CD4-positive, CD25-positive, alpha-beta regulatory T cell (primary cell): ENCODE results near the gene ALG14. TPM values are rescaled to one million over a fixed set of nuclear protein-coding genes. Genes with fewer than 3 reads are reported as not detected.
"Not testable (repeated sequence)": the region's sequence is repeated elsewhere in the genome, so short reads cannot be mapped to it uniquely, and the experiment has no call there.

Source experiments
- ATAC-seq, 2 donors: fragments of 150-1000 bp; cut with Tn5 transposase; one replicate each; pipeline ENCODE4 v1.10.0; 2021; ENCODE audit warnings: low read depth in 2 of 2, moderate number of reproducible peaks in 2 of 2, moderate library complexity in 1 of 2
- DNase-seq, 3 donors: peaks; one replicate each; pipeline versions ENCODE4 v3.0.0 to v3.0.0-alpha.2; 2012 to 2022; ENCODE audit warnings: mixed read lengths in 1 of 3
- H3K27ac ChIP-seq: one replicate; pipeline ENCODE4 v1.7.0; 2013; ENCODE audit warnings: mild to moderate bottlenecking, low read length; ENCODE audit not compliant: insufficient read depth, poor library complexity, severe bottlenecking
- H3K27me3 ChIP-seq: one replicate; pipeline ENCODE4 v1.7.0; 2013; ENCODE audit warnings: low read length; ENCODE audit not compliant: control insufficient read depth, insufficient read depth
- H3K36me3 ChIP-seq: one replicate; pipeline ENCODE4 v1.7.0; 2013; ENCODE audit warnings: mild to moderate bottlenecking, low read length, moderate library complexity; ENCODE audit not compliant: control insufficient read depth, insufficient read depth
- H3K4me1 ChIP-seq: 2 replicates; pipeline ENCODE4 v1.7.0; 2013; ENCODE audit warnings: mild to moderate bottlenecking, low read length; ENCODE audit not compliant: insufficient read depth, control insufficient read depth, poor library complexity, severe bottlenecking
- H3K4me3 ChIP-seq: one replicate; pipeline ENCODE4 v1.7.0; 2013; ENCODE audit warnings: low read depth, mild to moderate bottlenecking, low read length, moderate library complexity
- H3K9me3 ChIP-seq, 2 experiments: 1 replicate in 1 of 2; 2 replicates in 1 of 2; pipeline ENCODE4 v1.7.0; 2013; ENCODE audit warnings: low read length in 2 of 2, mild to moderate bottlenecking in 1 of 2, moderate library complexity in 1 of 2; ENCODE audit not compliant: control insufficient read depth in 2 of 2
- H3K27ac Mint-ChIP-seq, 3 donors: one replicate each; pipeline ENCODE4 v1.8.0; 2020 to 2022; ENCODE audit warnings: mild to moderate bottlenecking in 3 of 3, mixed read lengths in 3 of 3, moderate library complexity in 2 of 3
- H3K27me3 Mint-ChIP-seq: one replicate; pipeline ENCODE4 v1.8.0; 2022; ENCODE audit warnings: mild to moderate bottlenecking, mixed read lengths
- H3K36me3 Mint-ChIP-seq: one replicate; pipeline ENCODE4 v1.8.0; 2020; ENCODE audit warnings: mixed read lengths
- H3K4me1 Mint-ChIP-seq, 4 donors: one replicate each; pipeline ENCODE4 v1.8.0; 2020 to 2022; ENCODE audit warnings: mixed read lengths in 4 of 4, mild to moderate bottlenecking in 1 of 4
- H3K4me3 Mint-ChIP-seq, 4 donors: one replicate each; pipeline ENCODE4 v1.8.0; 2020 to 2022; ENCODE audit warnings: mild to moderate bottlenecking in 4 of 4, mixed read lengths in 4 of 4, moderate library complexity in 3 of 4
- H3K9me3 Mint-ChIP-seq, 7 donors: one replicate each; pipeline ENCODE4 v1.8.0; 2020 to 2022; ENCODE audit warnings: mixed read lengths in 7 of 7, mild to moderate bottlenecking in 3 of 7, moderate library complexity in 2 of 7
- polyA plus RNA-seq, 4 donors: library from polyadenylated mRNA; unstranded; fragments of 300-500 nt; fragmentation: Illumina TruSeq; gene quantifications; one replicate each; pipeline ENCODE4 v1.2.3, GENCODE V29; 2021
- total RNA-seq: library from RNA; stranded (reverse); gene quantifications from one replicate; pipeline ENCODE4 v1.2.3, GENCODE V29; 2022

The ALG14 gene
- total and polyA plus RNA-seq, 5 donors from 2014 or later, result 1.2 to 11.0 (median 5.7) TPM

- not testable (repeated sequence) for ATAC-seq, H3K4me1 Mint-ChIP-seq, H3K4me3 Mint-ChIP-seq, H3K36me3 ChIP-seq, H3K9me3 ChIP-seq, DNase-seq, H3K9me3 Mint-ChIP-seq, H3K4me3 ChIP-seq, H3K27ac ChIP-seq, H3K27ac Mint-ChIP-seq, H3K27me3 Mint-ChIP-seq, H3K4me1 ChIP-seq, H3K27me3 ChIP-seq, H3K36me3 Mint-ChIP-seq
Observed at GRCh38 chr1:94995536-94995935, 77.2 kb downstream of the ALG14 start.

- Histone ChIP-seq H3K27ac (no peak overlapping the region), H3K36me3 (no peaks in the 10 kb centered on the region), H3K4me3 (no peak overlapping the region), H3K9me3 (no peaks in the 10 kb centered on the region), H3K27me3 (no peaks in the 10 kb centered on the region), H3K4me1 (no peaks in the 10 kb centered on the region)
- peaks cover 0 to 1% (median 0%) of the 10 kb centered on the region in 7 donors for H3K9me3 Mint-ChIP-seq
- ATAC-seq (no peak), DNase-seq (no peak)
- H3K4me1 Mint-ChIP-seq, result peaks cover 0 to 7% (median 2%) of the 10 kb centered on the region in 4 donors
- peak overlapping the region in 1 of 3 donors; percentile 0 for H3K27ac Mint-ChIP-seq
- no peak overlapping the region for H3K4me3 Mint-ChIP-seq
- peaks cover 7% of the 10 kb centered on the region for H3K36me3 Mint-ChIP-seq
- H3K27me3 Mint-ChIP-seq, result no peaks in the 10 kb centered on the region
Observed at GRCh38 chr1:94994805-94995204, 77.9 kb downstream of the ALG14 start.

DNA sequence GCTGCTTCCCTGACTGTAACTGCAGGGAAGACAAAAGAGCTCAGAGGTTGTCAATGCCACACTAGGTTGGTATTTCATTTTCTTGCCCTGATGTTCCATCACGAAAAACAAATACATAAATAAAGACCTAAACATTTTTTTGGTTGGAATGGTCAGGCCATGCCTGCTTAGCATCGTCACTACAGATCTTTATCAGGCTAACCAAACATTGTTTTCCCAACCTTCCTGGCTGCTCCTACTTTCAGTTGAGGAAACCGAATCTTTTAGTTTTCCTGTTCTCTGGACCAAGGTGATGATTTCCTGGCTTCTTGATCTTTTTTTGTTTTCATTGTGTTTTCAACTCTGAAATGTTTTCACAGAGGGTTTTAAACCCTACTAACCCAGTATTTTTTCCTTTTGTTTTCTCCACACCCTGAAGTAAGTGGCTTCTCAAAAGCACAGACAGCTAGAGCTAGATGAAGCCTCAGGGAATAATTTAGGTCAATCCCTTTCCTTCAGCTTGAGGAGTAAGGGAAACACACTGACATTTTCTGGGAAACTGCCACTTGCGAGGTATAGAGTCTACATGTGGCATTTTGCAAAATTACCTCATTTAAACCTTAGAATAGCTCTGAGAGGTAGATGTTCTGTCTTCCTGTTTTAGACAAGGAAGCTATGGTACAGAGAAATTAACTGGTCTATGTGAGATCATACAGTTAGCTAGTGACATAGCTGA is 78.7 kb downstream of the ALG14 start:
- peak overlapping the region in 1 of 3 donors; percentile 0 for H3K27ac Mint-ChIP-seq
- ATAC-seq, result no peak
- H3K4me3 Mint-ChIP-seq, result no peak overlapping the region

DNA sequence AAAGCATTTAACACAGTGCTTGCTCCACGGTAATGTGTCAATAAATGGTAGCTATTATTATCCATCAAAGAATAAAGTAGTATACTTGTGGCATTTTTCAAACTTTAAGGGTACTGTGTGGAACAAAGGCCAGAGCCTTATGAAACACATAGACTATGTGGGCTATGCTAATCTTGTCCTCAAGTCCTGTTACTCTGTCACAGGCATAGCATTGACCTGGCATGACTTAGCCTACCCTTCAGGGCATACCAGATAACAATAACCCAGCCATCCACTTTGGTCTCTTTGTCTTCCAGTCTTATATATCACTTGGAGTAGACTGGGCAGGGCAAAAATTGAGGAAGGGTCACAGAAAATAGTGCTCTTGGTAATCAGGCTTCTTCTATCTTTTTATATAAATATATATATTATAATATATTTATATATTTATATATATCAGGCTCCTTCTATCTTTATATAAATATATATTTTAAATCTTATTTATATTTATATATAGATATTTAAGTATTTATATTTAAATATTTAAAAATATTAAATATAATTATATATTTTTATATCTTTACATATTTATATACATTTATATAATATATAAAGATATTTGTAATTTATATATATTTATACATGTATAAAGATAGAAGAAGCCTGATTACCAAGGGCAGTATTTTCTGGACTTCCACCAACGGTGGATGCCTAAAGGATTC is 79.7 kb downstream of the ALG14 start:
- Histone ChIP-seq H3K27me3 (no peaks in the 10 kb centered on the region), H3K36me3 (no peaks in the 10 kb centered on the region), H3K4me1 (no peaks in the 10 kb centered on the region), H3K4me3 (no peak overlapping the region), H3K9me3 (no peaks in the 10 kb centered on the region), H3K27ac (no peak overlapping the region)
- Mint-ChIP-seq H3K4me1 (peaks cover 0 to 7% (median 2%) of the 10 kb centered on the region in 4 donors), H3K9me3 (peaks cover 0 to 1% (median 0%) of the 10 kb centered on the region in 7 donors), H3K36me3 (peaks cover 11% of the 10 kb centered on the region), H3K4me3 (no peak overlapping the region), H3K27me3 (no peaks in the 10 kb centered on the region), H3K27ac (no peak overlapping the region)
- no peak for ATAC-seq
- DNase-seq, result no peak

More for the DNA sequence above, 78.7 kb downstream of the ALG14 start:
- Histone ChIP-seq H3K4me3 (no peak overlapping the region), H3K36me3 (no peaks in the 10 kb centered on the region), H3K27ac (no peak overlapping the region), H3K4me1 (no peaks in the 10 kb centered on the region), H3K27me3 (no peaks in the 10 kb centered on the region), H3K9me3 (no peaks in the 10 kb centered on the region)
- Mint-ChIP-seq H3K27me3 (no peaks in the 10 kb centered on the region), H3K36me3 (peaks cover 7% of the 10 kb centered on the region), H3K9me3 (peaks cover 0 to 1% (median 0%) of the 10 kb centered on the region in 7 donors), H3K4me1 (peaks cover 0 to 7% (median 2%) of the 10 kb centered on the region in 4 donors)
- DNase-seq, result no peak

- Mint-ChIP-seq H3K4me1 (peaks cover 0 to 7% (median 4%) of the 10 kb centered on the region in 4 donors), H3K27ac (no peak overlapping the region), H3K27me3 (no peaks in the 10 kb centered on the region), H3K4me3 (no peak overlapping the region), H3K36me3 (peaks cover 14% of the 10 kb centered on the region), H3K9me3 (peaks cover 0 to 1% (median 0%) of the 10 kb centered on the region in 7 donors)
- Histone ChIP-seq H3K27ac (no peak overlapping the region), H3K36me3 (no peaks in the 10 kb centered on the region), H3K4me1 (no peaks in the 10 kb centered on the region), H3K9me3 (no peaks in the 10 kb centered on the region), H3K4me3 (no peak overlapping the region), H3K27me3 (no peaks in the 10 kb centered on the region)
- DNase-seq, result no peak
- ATAC-seq, result no peak
Observed at GRCh38 chr1:94992161-94992560, 80.6 kb downstream of the ALG14 start.

- H3K36me3 Mint-ChIP-seq, result peaks cover 14% of the 10 kb centered on the region
- H3K27me3 Mint-ChIP-seq, result no peaks in the 10 kb centered on the region
- ATAC-seq (no peak), DNase-seq (no peak)
- H3K9me3 Mint-ChIP-seq, result peaks cover 0 to 1% (median 0%) of the 10 kb centered on the region in 7 donors
- H3K9me3 ChIP-seq, result no peaks in the 10 kb centered on the region
- H3K36me3 ChIP-seq, result no peaks in the 10 kb centered on the region
- H3K27ac ChIP-seq, result no peak overlapping the region
- H3K4me3 ChIP-seq, result no peak overlapping the region
- no peaks in the 10 kb centered on the region for H3K4me1 ChIP-seq
- no peaks in the 10 kb centered on the region for H3K27me3 ChIP-seq
- H3K4me1 Mint-ChIP-seq, result peaks cover 0 to 4% (median 2%) of the 10 kb centered on the region in 4 donors
- peak overlapping the region in 1 of 3 donors; percentile 9 for H3K27ac Mint-ChIP-seq
- no peak overlapping the region for H3K4me3 Mint-ChIP-seq
Observed at GRCh38 chr1:94989911-94990473, 82.8 kb downstream of the ALG14 start.

GRCh38 chr1:94989398-94989797 is 83.4 kb downstream of the ALG14 start:
- Mint-ChIP-seq H3K4me3 (no peak overlapping the region), H3K9me3 (peaks cover 0 to 1% (median 0%) of the 10 kb centered on the region in 7 donors), H3K4me1 (peaks cover 0 to 4% (median 0%) of the 10 kb centered on the region in 4 donors), H3K27ac (peak overlapping the region in 1 of 3 donors; percentile 9), H3K27me3 (no peaks in the 10 kb centered on the region), H3K36me3 (peaks cover 14% of the 10 kb centered on the region)
- Histone ChIP-seq H3K27me3 (no peaks in the 10 kb centered on the region), H3K27ac (no peak overlapping the region), H3K4me3 (no peak overlapping the region), H3K4me1 (no peaks in the 10 kb centered on the region), H3K9me3 (no peaks in the 10 kb centered on the region), H3K36me3 (no peaks in the 10 kb centered on the region)
- DNase-seq (no peak), ATAC-seq (no peak)
